ENCODE data around the gene FOXP1. TPM values are rescaled to one million over a fixed set of nuclear protein-coding genes. Genes with fewer than 3 reads are reported as not detected.
A peak's percentile ranks its signal among the peaks of the same experiment; 100 is the strongest.

FOXP1 gene
- total and polyA plus RNA-seq, 8 donors: 95.1 to 143 (median 123) TPM

DNA sequence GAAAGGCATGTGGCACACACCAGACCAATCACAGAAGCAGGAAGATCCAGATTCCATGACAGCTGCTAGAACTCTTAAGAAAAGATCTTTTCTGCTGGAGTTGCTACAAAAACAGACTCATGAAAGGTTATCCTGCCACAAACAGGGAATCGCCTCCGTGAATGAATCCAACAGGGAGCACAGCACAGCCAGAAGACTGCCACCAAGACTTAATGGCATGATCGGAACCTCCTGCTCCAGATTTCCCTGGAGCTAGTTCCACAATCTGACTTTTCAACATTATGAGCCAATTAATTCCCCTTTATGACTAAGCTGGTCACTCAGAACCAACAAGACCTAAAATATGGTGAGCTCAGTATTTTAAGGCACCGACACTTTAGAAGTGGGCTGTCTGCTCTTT is 232.5 kb downstream of the FOXP1 start:
- Histone ChIP-seq H3K27me3 (no peaks in the 10 kb centered on the region), H3K9me3 (no peaks in the 10 kb centered on the region), H3K4me3 (no peak overlapping the region), H3K36me3 (peaks cover 0 to 5% of the 10 kb centered on the region in 2 donors), H3K4me1 (no peaks in the 10 kb centered on the region), H3K27ac (no peak overlapping the region)
- intact Hi-C loops (cut with DNase I): no loop called here
- ATAC-seq (no peak), DNase-seq (no peak)
- TF ChIP-seq, protein P1, sequence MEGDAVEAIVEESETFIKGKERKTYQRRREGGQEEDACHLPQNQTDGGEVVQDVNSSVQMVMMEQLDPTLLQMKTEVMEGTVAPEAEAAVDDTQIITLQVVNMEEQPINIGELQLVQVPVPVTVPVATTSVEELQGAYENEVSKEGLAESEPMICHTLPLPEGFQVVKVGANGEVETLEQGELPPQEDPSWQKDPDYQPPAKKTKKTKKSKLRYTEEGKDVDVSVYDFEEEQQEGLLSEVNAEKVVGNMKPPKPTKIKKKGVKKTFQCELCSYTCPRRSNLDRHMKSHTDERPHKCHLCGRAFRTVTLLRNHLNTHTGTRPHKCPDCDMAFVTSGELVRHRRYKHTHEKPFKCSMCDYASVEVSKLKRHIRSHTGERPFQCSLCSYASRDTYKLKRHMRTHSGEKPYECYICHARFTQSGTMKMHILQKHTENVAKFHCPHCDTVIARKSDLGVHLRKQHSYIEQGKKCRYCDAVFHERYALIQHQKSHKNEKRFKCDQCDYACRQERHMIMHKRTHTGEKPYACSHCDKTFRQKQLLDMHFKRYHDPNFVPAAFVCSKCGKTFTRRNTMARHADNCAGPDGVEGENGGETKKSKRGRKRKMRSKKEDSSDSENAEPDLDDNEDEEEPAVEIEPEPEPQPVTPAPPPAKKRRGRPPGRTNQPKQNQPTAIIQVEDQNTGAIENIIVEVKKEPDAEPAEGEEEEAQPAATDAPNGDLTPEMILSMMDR (IDR thresholded peaks at IDR 0.05): no peak

DNA sequence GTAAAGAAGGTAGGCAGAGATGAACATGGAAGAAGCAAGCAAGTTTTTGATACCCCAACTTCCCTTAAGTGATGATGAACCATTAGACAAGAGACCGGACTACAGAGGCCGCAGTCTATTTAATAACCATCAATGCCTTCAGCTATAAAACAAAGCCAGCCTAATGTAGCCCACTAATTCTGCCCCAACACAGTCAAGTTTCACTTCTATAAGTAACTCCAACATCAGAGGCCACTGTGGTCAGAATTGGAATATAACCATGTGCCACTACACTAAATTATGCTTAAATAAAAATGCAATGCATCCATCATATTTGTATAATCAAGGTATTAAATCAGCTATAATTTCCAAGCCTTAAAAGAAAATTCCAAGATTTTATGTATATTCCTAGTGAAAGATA is 234.7 kb downstream of the FOXP1 start:
- ATAC-seq: no peak
- TF ChIP-seq, protein P1 (IDR thresholded peaks at IDR 0.05): no peak
- H3K4me1 ChIP-seq: no peaks in the 10 kb centered on the region

DNA sequence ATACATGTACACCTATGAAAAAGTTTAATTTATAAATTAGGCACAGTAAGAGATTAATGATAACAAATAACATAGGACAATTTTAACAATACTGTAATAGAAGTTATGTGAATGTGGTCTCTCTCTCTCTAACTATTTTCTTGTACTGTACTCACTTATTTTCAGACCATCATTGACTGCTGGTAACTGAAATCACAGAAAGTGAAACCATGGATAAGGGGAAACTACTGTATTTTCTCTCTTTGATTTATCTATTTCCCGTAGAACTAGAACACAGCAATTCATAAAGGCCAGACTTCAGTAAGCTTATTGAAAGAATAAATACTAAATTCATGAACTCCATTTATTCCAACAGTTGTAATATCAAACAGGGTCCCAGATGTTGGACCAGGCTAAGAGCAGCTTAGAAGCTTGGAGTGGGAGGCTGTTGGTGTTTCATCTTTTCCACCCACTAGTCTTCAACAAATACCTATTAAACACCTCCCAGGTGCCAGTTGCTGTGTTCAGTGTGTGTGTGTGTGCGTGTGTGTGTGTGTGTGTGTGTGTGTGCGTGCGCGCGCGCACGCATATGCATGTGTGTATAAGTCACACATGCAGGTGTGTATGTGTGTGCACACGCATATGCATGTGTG is 235.4 kb downstream of the FOXP1 start:
- TF ChIP-seq, protein P1 (IDR thresholded peaks at IDR 0.05): no peak
- intact Hi-C loops (cut with DNase I): no loop called here
- ATAC-seq (no peak), DNase-seq (no peak)
- no peak overlapping the region for H3K4me3 ChIP-seq
- H3K4me1 ChIP-seq: no peaks in the 10 kb centered on the region
- no peaks in the 10 kb centered on the region for H3K36me3 ChIP-seq
- H3K27me3 ChIP-seq: no peaks in the 10 kb centered on the region
- no peak overlapping the region for H3K27ac ChIP-seq
- no peaks in the 10 kb centered on the region for H3K9me3 ChIP-seq

More for the DNA sequence above, 234.7 kb downstream of the FOXP1 start:
- intact Hi-C loops (cut with DNase I): no loop called here
- Histone ChIP-seq H3K27me3 (no peaks in the 10 kb centered on the region), H3K36me3 (no peaks in the 10 kb centered on the region), H3K27ac (no peak overlapping the region), H3K4me3 (no peak overlapping the region), H3K9me3 (no peaks in the 10 kb centered on the region)
- no peak for DNase-seq

DNA sequence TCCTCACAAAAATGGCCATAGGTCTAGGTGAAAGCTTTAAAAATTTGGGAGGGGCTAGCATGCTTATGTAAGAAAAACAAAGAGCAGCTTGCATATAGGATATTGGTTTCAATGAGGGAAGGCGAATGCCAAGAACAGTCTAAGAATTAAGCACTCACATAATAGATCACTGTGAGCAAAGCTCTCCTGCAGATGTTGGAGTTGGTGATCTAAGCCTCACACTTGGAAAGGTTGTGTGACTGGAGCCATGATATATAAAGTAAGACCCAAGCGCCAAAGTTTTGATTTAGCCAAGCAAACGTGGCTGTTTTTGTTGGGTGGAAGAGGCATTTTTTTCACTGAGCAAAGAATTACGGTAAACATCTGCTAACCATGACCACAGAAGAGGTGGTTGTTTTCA is 237.5 kb downstream of the FOXP1 start:
- ATAC-seq (no peak), DNase-seq (no peak)
- H3K9me3 ChIP-seq: no peaks in the 10 kb centered on the region
- H3K27ac ChIP-seq: no peak overlapping the region
- H3K36me3 ChIP-seq: no peaks in the 10 kb centered on the region
- no peaks in the 10 kb centered on the region for H3K4me1 ChIP-seq
- H3K27me3 ChIP-seq: no peaks in the 10 kb centered on the region
- H3K4me3 ChIP-seq: no peak overlapping the region
- TF ChIP-seq, protein P1 (IDR thresholded peaks at IDR 0.05): no peak
- intact Hi-C loops (cut with DNase I): no loop called here

DNA sequence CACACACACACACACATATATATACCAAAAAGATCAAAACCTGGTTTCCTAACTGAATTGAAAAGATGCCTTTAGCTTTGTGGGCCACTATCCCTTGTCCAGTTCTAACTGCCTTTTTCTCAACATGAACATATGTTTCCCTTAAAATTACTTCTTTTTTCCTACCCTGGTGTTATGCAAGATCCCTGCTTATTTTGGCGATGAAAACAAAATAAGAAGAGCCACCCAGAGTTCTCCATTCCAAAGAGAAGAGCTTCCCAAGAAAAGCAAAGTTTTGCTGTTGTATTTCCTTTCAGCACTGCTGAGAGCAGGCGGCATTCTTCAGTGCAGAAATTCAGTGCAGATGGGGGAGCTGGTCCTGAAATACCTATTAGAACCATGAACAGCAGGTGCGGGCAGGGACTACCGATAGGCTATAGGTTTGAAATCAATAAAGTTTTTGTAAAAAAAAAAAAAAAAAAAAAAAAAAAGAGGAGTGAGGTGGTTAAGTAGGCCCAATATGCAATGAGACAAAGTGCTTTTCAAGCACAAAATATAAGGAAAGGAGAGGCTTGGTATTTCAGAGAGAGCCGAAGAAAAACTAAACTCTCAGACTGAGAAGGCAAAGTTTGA is 238.0 kb downstream of the FOXP1 start:
- H3K27me3 ChIP-seq: no peaks in the 10 kb centered on the region
- no peaks in the 10 kb centered on the region for H3K4me1 ChIP-seq
- no peak for DNase-seq
- ATAC-seq: peak; percentile 26
- intact Hi-C loops (cut with DNase I): no loop called here
- H3K27ac ChIP-seq: no peak overlapping the region
- no peaks in the 10 kb centered on the region for H3K36me3 ChIP-seq
- H3K9me3 ChIP-seq: no peaks in the 10 kb centered on the region
- no peak overlapping the region for H3K4me3 ChIP-seq
- TF ChIP-seq, protein P1 (IDR thresholded peaks at IDR 0.05): no peak
